IMR-90 (cell line): ENCODE data around the gene HNMT. TPM values are rescaled to one million over a fixed set of nuclear protein-coding genes. Genes with fewer than 3 reads are reported as not detected.

Experiments
- ATAC-seq: fragments of 200-7000 bp; cut with Tn5 transposase; 2 replicates; pipeline ENCODE4 v1.9.1; 2020; ENCODE audit warnings: low read depth, mild to moderate bottlenecking, moderate library complexity
- BruUV-seq: library from RNA; stranded (reverse); fragments of 400-500 nt; replicated peaks from 2 replicates; lab custom pipeline; 2021; lab: Mats Ljungman, UMichigan
- CTCF ChIA-PET: fragments of 300-600 bp; formaldehyde crosslinking; extraction: SDS; loops from one replicate; lab custom pipeline; 2021; ENCODE audit warnings: antibody characterized with exemption; lab: Yijun Ruan, JAX
- POLR2A ChIA-PET: fragments of 300-600 bp; sonication (Branson Sonifier 250); formaldehyde crosslinking; loops from one replicate; lab custom pipeline; 2022; ENCODE audit warnings: antibody characterized with exemption; ENCODE audit not compliant: unreplicated experiment; lab: Charles Lee
- DNase-seq: peaks from one replicate; pipeline ENCODE4 v3.0.0; 2013
- H2AFZ ChIP-seq: replicated peaks from 2 replicates; pipeline ENCODE3; 2013; ENCODE audit warnings: low read length, mild to moderate bottlenecking; ENCODE audit not compliant: poor library complexity
- H2AK5ac ChIP-seq: 2 replicates; pipeline ENCODE4 v1.6.1; 2013; ENCODE audit warnings: low read depth, low read length, inconsistent platforms
- H2AK9ac ChIP-seq: replicated peaks from 2 replicates; pipeline ENCODE3; 2013; ENCODE audit warnings: mild to moderate bottlenecking, low read depth, low read length, moderate library complexity; ENCODE audit not compliant: poor library complexity
- H2BK120ac ChIP-seq: 2 replicates; pipeline ENCODE4 v1.6.1; 2013; ENCODE audit warnings: low read depth, low read length, inconsistent platforms
- H2BK15ac ChIP-seq: 3 replicates; pipeline ENCODE4 v1.6.1; 2013; ENCODE audit warnings: low read depth, low read length, inconsistent platforms
- H2BK20ac ChIP-seq: 2 replicates; pipeline ENCODE4 v1.6.1; 2013; ENCODE audit warnings: low read depth, mild to moderate bottlenecking, inconsistent platforms, low read length, moderate library complexity
- H2BK5ac ChIP-seq: 2 replicates; pipeline ENCODE4 v1.6.1; 2013; ENCODE audit warnings: mild to moderate bottlenecking, low read depth, low read length, inconsistent platforms; ENCODE audit not compliant: poor library complexity, severe bottlenecking
- H3K14ac ChIP-seq: replicated peaks from 2 replicates; pipeline ENCODE4 v1.6.1; 2013; ENCODE audit warnings: low read depth, low read length, inconsistent platforms
- H3K18ac ChIP-seq: 2 replicates; pipeline ENCODE4 v1.6.1; 2013; ENCODE audit warnings: low read depth, low read length, control low read depth
- H3K23ac ChIP-seq: 2 replicates; pipeline ENCODE4 v1.6.1; 2013; ENCODE audit warnings: low read depth, low read length, inconsistent platforms
- H3K27ac ChIP-seq: 2 replicates; pipeline ENCODE4 v1.5.1; 2013; ENCODE audit warnings: mild to moderate bottlenecking, control low read depth, low read length; ENCODE audit not compliant: insufficient read depth
- H3K27me3 ChIP-seq: 2 replicates; pipeline ENCODE4 v1.6.1; 2013; ENCODE audit warnings: low read length; ENCODE audit not compliant: control insufficient read depth, insufficient read depth
- H3K36me3 ChIP-seq: 2 replicates; pipeline ENCODE4 v1.6.1; 2013; ENCODE audit warnings: low read length, mixed read lengths; ENCODE audit not compliant: control insufficient read depth, insufficient read depth
- H3K4ac ChIP-seq: 2 replicates; pipeline ENCODE4 v1.6.1; 2013; ENCODE audit warnings: low read depth, low read length, inconsistent platforms
- H3K4me1 ChIP-seq: 2 replicates; pipeline ENCODE4 v1.6.1; 2013; ENCODE audit warnings: low read length, mixed read lengths; ENCODE audit not compliant: control insufficient read depth, insufficient read depth
- H3K4me2 ChIP-seq: 2 replicates; pipeline ENCODE4 v1.6.1; 2013; ENCODE audit warnings: low read depth, mild to moderate bottlenecking, control low read depth, low read length, moderate library complexity
- H3K4me3 ChIP-seq: 2 replicates; pipeline ENCODE4 v1.5.1; 2013; ENCODE audit warnings: low read depth, mild to moderate bottlenecking, control low read depth, low read length, moderate library complexity; ENCODE audit not compliant: insufficient read depth
- H3K56ac ChIP-seq: 2 replicates; pipeline ENCODE4 v1.6.1; 2013; ENCODE audit warnings: low read length, inconsistent platforms; ENCODE audit not compliant: insufficient read depth; ENCODE audit errors: extremely low read depth
- H3K79me1 ChIP-seq, 2 experiments: 2 replicates each; pipeline ENCODE4 v1.6.1; 2013; ENCODE audit warnings: low read length in 2 of 2, inconsistent platforms in 1 of 2, low read depth in 1 of 2
- H3K9ac ChIP-seq: 2 replicates; pipeline ENCODE4 v1.6.1; 2013; ENCODE audit warnings: low read depth, low read length, control low read depth
- H3K9me1 ChIP-seq: 2 replicates; pipeline ENCODE4 v1.6.1; 2013; ENCODE audit warnings: low read length, inconsistent platforms; ENCODE audit not compliant: insufficient read depth
- H3K9me3 ChIP-seq: 2 replicates; pipeline ENCODE4 v1.6.1; 2013; ENCODE audit warnings: low read length; ENCODE audit not compliant: control insufficient read depth, insufficient read depth
- H4K20me1 ChIP-seq: 2 replicates; pipeline ENCODE4 v1.6.1; 2013; ENCODE audit warnings: low read length, inconsistent platforms; ENCODE audit not compliant: insufficient read depth
- H4K5ac ChIP-seq: 2 replicates; pipeline ENCODE4 v1.6.1; 2013; ENCODE audit warnings: mild to moderate bottlenecking, low read depth, low read length, control low read depth
- H4K8ac ChIP-seq, 2 experiments: 2 replicates each; pipeline ENCODE4 v1.6.1; 2013; ENCODE audit warnings: low read depth in 2 of 2, low read length in 2 of 2, control low read depth in 1 of 2, inconsistent platforms in 1 of 2
- H4K91ac ChIP-seq: 2 replicates; pipeline ENCODE4 v1.6.1; 2013; ENCODE audit warnings: low read depth, low read length, inconsistent platforms; ENCODE audit not compliant: insufficient read depth
- BHLHE40 ChIP-seq: fragments of 150-350 bp; IDR thresholded peaks from 2 replicates; pipeline ENCODE4 v1.6.1; 2016; ENCODE audit warnings: mild to moderate bottlenecking, low read depth, low read length
- CEBPB ChIP-seq: IDR thresholded peaks from 2 replicates; pipeline ENCODE4 v1.6.1; 2012; ENCODE audit warnings: low read depth, low read length, improper control_type of control experiment
- CHD1 ChIP-seq: IDR thresholded peaks from 2 replicates; pipeline ENCODE4 v1.6.1; 2012; ENCODE audit warnings: low read depth, low read length, improper control_type of control experiment
- CTCF ChIP-seq: conservative IDR thresholded peaks from 2 replicates; pipeline ENCODE4 v1.5.1; 2012; ENCODE audit warnings: mild to moderate bottlenecking, low read depth, low read length, improper control_type of control experiment
- ELK1 ChIP-seq: fragments of 150-350 bp; IDR thresholded peaks from 2 replicates; pipeline ENCODE4 v1.6.1; 2016; ENCODE audit warnings: low read depth, mild to moderate bottlenecking, low read length, moderate library complexity, borderline replicate concordance
- FOS ChIP-seq: fragments of 150-350 bp; IDR thresholded peaks from 2 replicates; pipeline ENCODE4 v1.6.1; 2016; ENCODE audit warnings: low read depth, low read length
- MAFK ChIP-seq: IDR thresholded peaks from 2 replicates; pipeline ENCODE4 v1.6.1; 2012; ENCODE audit warnings: low read depth, low read length, improper control_type of control experiment
- MAZ ChIP-seq: IDR thresholded peaks from 2 replicates; pipeline ENCODE4 v1.6.1; 2012; ENCODE audit warnings: low read depth, mild to moderate bottlenecking, low read length, improper control_type of control experiment, moderate library complexity, borderline replicate concordance
- MXI1 ChIP-seq: IDR thresholded peaks from 2 replicates; pipeline ENCODE4 v1.6.1; 2012; ENCODE audit warnings: low read depth, mild to moderate bottlenecking, low read length, moderate library complexity, borderline replicate concordance
- NFE2L2 ChIP-seq: fragments of 150-350 bp; IDR thresholded peaks from 2 replicates; pipeline ENCODE4 v1.6.1; 2016; ENCODE audit warnings: low read depth, mild to moderate bottlenecking, low read length
- POLR2A ChIP-seq: IDR thresholded peaks from 2 replicates; pipeline ENCODE4 v1.6.1; 2012; ENCODE audit warnings: mild to moderate bottlenecking, low read depth, low read length
- RAD21 ChIP-seq: IDR thresholded peaks from 2 replicates; pipeline ENCODE4 v1.6.1; 2012; ENCODE audit warnings: low read length, improper control_type of control experiment
- RCOR1 ChIP-seq: IDR thresholded peaks from 2 replicates; pipeline ENCODE4 v1.6.1; 2012; ENCODE audit warnings: mild to moderate bottlenecking, low read length, improper control_type of control experiment; ENCODE audit not compliant: insufficient replicate concordance
- RFX5 ChIP-seq: IDR thresholded peaks from 2 replicates; pipeline ENCODE4 v1.8.0; 2012; ENCODE audit warnings: low read depth, mild to moderate bottlenecking, low read length, moderate library complexity
- SMC3 ChIP-seq: fragments of 150-350 bp; IDR thresholded peaks from 2 replicates; pipeline ENCODE4 v1.6.1; 2016; ENCODE audit warnings: low read depth, mild to moderate bottlenecking, antibody characterized with exemption, low read length, moderate library complexity
- USF2 ChIP-seq: fragments of 150-350 bp; IDR thresholded peaks from 2 replicates; pipeline ENCODE4 v1.6.1; 2017; ENCODE audit warnings: mild to moderate bottlenecking, antibody characterized with exemption, low read length, low read depth
- WGBS, 2 experiments: methylation state at CpG; one replicate each; pipeline versions ENCODE4 v1.1.5 to v1.1.7; 2013; ENCODE audit warnings: missing lambda C conversion rate in 2 of 2; ENCODE audit not compliant: insufficient read length in 1 of 2; ENCODE audit errors: extremely low coverage in 2 of 2; 5-methylcytosine and 5-hydroxymethylcytosine counted together
- dilution Hi-C: fragments of 300-500 bp; cut with HindIII; formaldehyde crosslinking; loops from one replicate; pipeline ENCODE4 v1.14.3; 2018; ENCODE audit warnings: low sequenced_read_pairs; ENCODE audit not compliant: unreplicated experiment
- in situ Hi-C: fragments of 300-500 bp; cut with MboI; formaldehyde crosslinking; loops from 3 replicates; pipeline ENCODE4 v1.14.3; 2019; ENCODE audit warnings: low sequenced_read_pairs, inconsistent platforms, mixed read lengths
- intact Hi-C: fragments of 100-400 bp; cut with micrococcal nuclease; formaldehyde crosslinking; loops from 2 replicates; pipeline ENCODE4 v1.10.0; 2022
- polyA plus RNA-seq, 3 experiments: library from polyadenylated mRNA; depleted of rRNA; stranded (reverse); fragments of >200 nt; gene quantifications; 2 replicates each; pipeline ENCODE4 v1.2.3, GENCODE V29; 2012; ENCODE audit warnings: low replicate concordance in 1 of 3
- total RNA-seq: library from RNA; depleted of rRNA; stranded (reverse); fragments of >200 nt; gene quantifications from 2 replicates; pipeline ENCODE4 v1.2.3, GENCODE V29; 2012

The HNMT gene
- total and polyA plus RNA-seq, 2 of the 4 experiments (the other 2 are of a cell fraction), result 6.4 to 14.2 TPM

- no peak overlapping the region for H3K9ac ChIP-seq
- H3K14ac ChIP-seq, result no peak overlapping the region
- H3K27ac ChIP-seq, result no peak overlapping the region
- peak; percentile 21; the same call in 1 of the 2 replicates for ATAC-seq
- H2BK20ac ChIP-seq, result no peak overlapping the region
- TF ChIP-seq RFX5 (no peak), MAZ (no peak), RCOR1 (no peak), MAFK (no peak), CTCF (no peak), MXI1 (no peak), FOS (no peak), SMC3 (no peak), POLR2A (no peak), CEBPB (no peak), CHD1 (no peak), ELK1 (no peak), USF2 (no peak), RAD21 (no peak), BHLHE40 (no peak), NFE2L2 (no peak)
- H3K9me3 ChIP-seq, result no peaks in the 10 kb centered on the region
- H4K91ac ChIP-seq, result no peak overlapping the region
- H2BK15ac ChIP-seq, result no peak overlapping the region
- no peak overlapping the region for H3K4me2 ChIP-seq
- H3K27me3 ChIP-seq, result 0 out of 2 replicates have a peak, but pooled peaks cover 2% of the 10 kb centered on the region
- no peak overlapping the region for H4K5ac ChIP-seq
- intact Hi-C loops (no loop called here), in situ Hi-C loops (no loop called here), dilution Hi-C loops (no loop called here)
- H3K18ac ChIP-seq, result no peak overlapping the region
- H3K9me1 ChIP-seq, result no peaks in the 10 kb centered on the region
- no peak overlapping the region for H2BK5ac ChIP-seq
- no peak overlapping the region for H2AFZ ChIP-seq
- no peak overlapping the region for H4K8ac ChIP-seq
- CTCF ChIA-PET, result no interaction called here
- DNase-seq, result peak; percentile 52
- H3K4me3 ChIP-seq, result no peak overlapping the region
- no peaks in the 10 kb centered on the region for H4K20me1 ChIP-seq
- H3K4ac ChIP-seq, result no peak overlapping the region
- H3K23ac ChIP-seq, result no peak overlapping the region
- H2AK9ac ChIP-seq, result no peak overlapping the region
- H2BK120ac ChIP-seq, result no peak overlapping the region
- H3K4me1 ChIP-seq, result no peaks in the 10 kb centered on the region
- H3K56ac ChIP-seq, result no peak overlapping the region
- no CpG with 5 or more reads among the region's 3 CpGs for WGBS, 2 experiments
- H3K79me1 ChIP-seq, result no peaks in the 10 kb centered on the region
- H2AK5ac ChIP-seq, result no peak overlapping the region
- BruUV-seq, result no TSS peak
- H3K36me3 ChIP-seq, result no peaks in the 10 kb centered on the region
- POLR2A ChIA-PET, result no interaction called here
Observed at GRCh38 chr2:138030459-138030858, 66.2 kb downstream of the HNMT start.
